PC-9 (cell line): ENCODE results near the gene TCP11X2.

ENCODE experiments used
- EZH2 ChIP-seq: fragments of 200-600 bp; sonication (generic); IDR thresholded peaks from 2 replicates; pipeline ENCODE4 v1.8.0; 2017; ENCODE audit warnings: antibody characterized with exemption, low read depth
- TF ChIP-seq, protein P1 (sequence below): fragments of 200-600 bp; sonication (generic); conservative IDR thresholded peaks from 2 replicates; pipeline ENCODE4 v1.6.1; 2017; ENCODE audit warnings: mixed run types, antibody characterized with exemption, mild to moderate bottlenecking, moderate library complexity

GRCh38 chrX:102517326-102517725 lies 45.7 kb upstream of the TCP11X2 start:
- TF ChIP-seq, protein P1, sequence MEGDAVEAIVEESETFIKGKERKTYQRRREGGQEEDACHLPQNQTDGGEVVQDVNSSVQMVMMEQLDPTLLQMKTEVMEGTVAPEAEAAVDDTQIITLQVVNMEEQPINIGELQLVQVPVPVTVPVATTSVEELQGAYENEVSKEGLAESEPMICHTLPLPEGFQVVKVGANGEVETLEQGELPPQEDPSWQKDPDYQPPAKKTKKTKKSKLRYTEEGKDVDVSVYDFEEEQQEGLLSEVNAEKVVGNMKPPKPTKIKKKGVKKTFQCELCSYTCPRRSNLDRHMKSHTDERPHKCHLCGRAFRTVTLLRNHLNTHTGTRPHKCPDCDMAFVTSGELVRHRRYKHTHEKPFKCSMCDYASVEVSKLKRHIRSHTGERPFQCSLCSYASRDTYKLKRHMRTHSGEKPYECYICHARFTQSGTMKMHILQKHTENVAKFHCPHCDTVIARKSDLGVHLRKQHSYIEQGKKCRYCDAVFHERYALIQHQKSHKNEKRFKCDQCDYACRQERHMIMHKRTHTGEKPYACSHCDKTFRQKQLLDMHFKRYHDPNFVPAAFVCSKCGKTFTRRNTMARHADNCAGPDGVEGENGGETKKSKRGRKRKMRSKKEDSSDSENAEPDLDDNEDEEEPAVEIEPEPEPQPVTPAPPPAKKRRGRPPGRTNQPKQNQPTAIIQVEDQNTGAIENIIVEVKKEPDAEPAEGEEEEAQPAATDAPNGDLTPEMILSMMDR = peak; percentile 35; the same call in 1 of the 2 replicates
- TF ChIP-seq EZH2 = no peak
